HCT116 (cell line): Measurements from ENCODE around the gene KIAA0930.

Experiments used
- CEBPB ChIP-seq: IDR thresholded peaks from 2 replicates; pipeline ENCODE4 v1.6.1; 2012; ENCODE audit warnings: low read depth
- FOSL1 ChIP-seq: IDR thresholded peaks from 2 replicates; pipeline ENCODE4 v1.6.1; 2012; ENCODE audit warnings: low read depth
- POLR2A ChIP-seq: IDR thresholded peaks from 2 replicates; pipeline ENCODE4 v1.7.0; 2011; ENCODE audit warnings: borderline replicate concordance; ENCODE audit not compliant: insufficient read depth, insufficient read length; ENCODE audit errors: extremely low read depth
- POLR2AphosphoS5 ChIP-seq: IDR thresholded peaks from 2 replicates; pipeline ENCODE4 v1.6.1; 2011; ENCODE audit warnings: mild to moderate bottlenecking, low read depth, low read length, moderate library complexity
- SIN3A ChIP-seq: IDR thresholded peaks from 2 replicates; pipeline ENCODE4 v1.6.1; 2012; ENCODE audit warnings: low read depth
- ZNF274 ChIP-seq: fragments of 200-500 bp; sonication (Bioruptor generic); IDR thresholded peaks from 2 replicates; pipeline ENCODE4 v1.6.1; 2014; ENCODE audit warnings: mild to moderate bottlenecking, low read depth, low read length, inconsistent platforms
- TF ChIP-seq, protein P1 (sequence below): IDR thresholded peaks from 2 replicates; pipeline ENCODE4 v1.6.1; 2012; ENCODE audit warnings: low read depth
- TF ChIP-seq, protein P2 (sequence below), 3 experiments: fragments of 200-600 bp in 1 of 3; sonication (generic) in 1 of 3; IDR thresholded peaks in 2 of 3; conservative IDR thresholded peaks in 1 of 3; 2 replicates each; pipeline ENCODE4 v1.5.1; 2012 to 2017; ENCODE audit warnings: low read depth in 2 of 3, low read length in 2 of 3, antibody characterized with exemption in 1 of 3, borderline replicate concordance in 1 of 3, control low read depth in 1 of 3, mild to moderate bottlenecking in 1 of 3, mixed read lengths in 1 of 3, mixed run types in 1 of 3, moderate library complexity in 1 of 3; ENCODE audit not compliant: insufficient read depth in 1 of 3
- TF ChIP-seq, protein P3 (sequence below): IDR thresholded peaks from 2 replicates; pipeline ENCODE4 v1.6.1; 2011; ENCODE audit warnings: mild to moderate bottlenecking, low read length, moderate library complexity; ENCODE audit not compliant: insufficient replicate concordance; ENCODE audit errors: extremely low read depth

DNA sequence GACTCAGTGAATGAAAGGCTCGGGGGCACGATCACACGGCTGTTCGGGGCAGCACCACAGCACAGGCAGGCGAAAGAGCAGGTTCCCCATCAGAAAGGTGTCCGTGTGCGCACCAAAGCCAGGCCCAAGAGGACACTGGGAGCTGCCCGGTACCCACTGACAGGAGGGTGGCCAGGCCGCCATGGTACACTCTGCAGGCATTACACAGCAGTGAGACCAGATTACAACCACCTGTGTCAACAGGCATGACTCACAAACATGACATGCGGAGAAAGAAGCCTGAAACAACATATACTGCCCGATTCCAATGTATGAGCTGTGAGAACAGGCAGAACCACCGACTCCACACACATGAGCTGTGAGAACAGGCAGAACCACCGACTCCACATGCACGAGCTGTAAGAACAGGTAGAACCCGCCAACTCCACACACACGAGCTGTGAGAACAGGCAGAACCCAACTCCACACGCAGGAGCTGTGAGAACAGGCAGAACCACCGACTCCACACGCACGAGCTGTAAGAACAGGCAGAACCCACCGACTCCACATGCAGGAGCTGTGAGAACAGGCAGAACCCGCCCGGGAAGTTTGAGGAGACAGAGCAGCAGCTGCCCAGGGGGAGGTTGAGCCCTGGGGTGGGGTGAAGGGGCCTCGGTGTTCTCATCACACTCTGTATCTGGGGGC lies 32.6 kb downstream of the KIAA0930 start:
- TF ChIP-seq, protein P1, sequence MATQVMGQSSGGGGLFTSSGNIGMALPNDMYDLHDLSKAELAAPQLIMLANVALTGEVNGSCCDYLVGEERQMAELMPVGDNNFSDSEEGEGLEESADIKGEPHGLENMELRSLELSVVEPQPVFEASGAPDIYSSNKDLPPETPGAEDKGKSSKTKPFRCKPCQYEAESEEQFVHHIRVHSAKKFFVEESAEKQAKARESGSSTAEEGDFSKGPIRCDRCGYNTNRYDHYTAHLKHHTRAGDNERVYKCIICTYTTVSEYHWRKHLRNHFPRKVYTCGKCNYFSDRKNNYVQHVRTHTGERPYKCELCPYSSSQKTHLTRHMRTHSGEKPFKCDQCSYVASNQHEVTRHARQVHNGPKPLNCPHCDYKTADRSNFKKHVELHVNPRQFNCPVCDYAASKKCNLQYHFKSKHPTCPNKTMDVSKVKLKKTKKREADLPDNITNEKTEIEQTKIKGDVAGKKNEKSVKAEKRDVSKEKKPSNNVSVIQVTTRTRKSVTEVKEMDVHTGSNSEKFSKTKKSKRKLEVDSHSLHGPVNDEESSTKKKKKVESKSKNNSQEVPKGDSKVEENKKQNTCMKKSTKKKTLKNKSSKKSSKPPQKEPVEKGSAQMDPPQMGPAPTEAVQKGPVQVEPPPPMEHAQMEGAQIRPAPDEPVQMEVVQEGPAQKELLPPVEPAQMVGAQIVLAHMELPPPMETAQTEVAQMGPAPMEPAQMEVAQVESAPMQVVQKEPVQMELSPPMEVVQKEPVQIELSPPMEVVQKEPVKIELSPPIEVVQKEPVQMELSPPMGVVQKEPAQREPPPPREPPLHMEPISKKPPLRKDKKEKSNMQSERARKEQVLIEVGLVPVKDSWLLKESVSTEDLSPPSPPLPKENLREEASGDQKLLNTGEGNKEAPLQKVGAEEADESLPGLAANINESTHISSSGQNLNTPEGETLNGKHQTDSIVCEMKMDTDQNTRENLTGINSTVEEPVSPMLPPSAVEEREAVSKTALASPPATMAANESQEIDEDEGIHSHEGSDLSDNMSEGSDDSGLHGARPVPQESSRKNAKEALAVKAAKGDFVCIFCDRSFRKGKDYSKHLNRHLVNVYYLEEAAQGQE = no peak
- no peak for TF ChIP-seq SIN3A
- TF ChIP-seq, protein P2, sequence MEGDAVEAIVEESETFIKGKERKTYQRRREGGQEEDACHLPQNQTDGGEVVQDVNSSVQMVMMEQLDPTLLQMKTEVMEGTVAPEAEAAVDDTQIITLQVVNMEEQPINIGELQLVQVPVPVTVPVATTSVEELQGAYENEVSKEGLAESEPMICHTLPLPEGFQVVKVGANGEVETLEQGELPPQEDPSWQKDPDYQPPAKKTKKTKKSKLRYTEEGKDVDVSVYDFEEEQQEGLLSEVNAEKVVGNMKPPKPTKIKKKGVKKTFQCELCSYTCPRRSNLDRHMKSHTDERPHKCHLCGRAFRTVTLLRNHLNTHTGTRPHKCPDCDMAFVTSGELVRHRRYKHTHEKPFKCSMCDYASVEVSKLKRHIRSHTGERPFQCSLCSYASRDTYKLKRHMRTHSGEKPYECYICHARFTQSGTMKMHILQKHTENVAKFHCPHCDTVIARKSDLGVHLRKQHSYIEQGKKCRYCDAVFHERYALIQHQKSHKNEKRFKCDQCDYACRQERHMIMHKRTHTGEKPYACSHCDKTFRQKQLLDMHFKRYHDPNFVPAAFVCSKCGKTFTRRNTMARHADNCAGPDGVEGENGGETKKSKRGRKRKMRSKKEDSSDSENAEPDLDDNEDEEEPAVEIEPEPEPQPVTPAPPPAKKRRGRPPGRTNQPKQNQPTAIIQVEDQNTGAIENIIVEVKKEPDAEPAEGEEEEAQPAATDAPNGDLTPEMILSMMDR (IDR thresholded peaks at IDR 0.05 in 2 of 3, conservative IDR thresholded peaks at IDR 0.05 in 1 of 3; ENCODE audit: borderline replicate concordance in 1 of 3, insufficient read depth in 1 of 3, low read depth in 2 of 3, low read length in 2 of 3) = no peak
- TF ChIP-seq ZNF274 = no peak
- no peak for TF ChIP-seq POLR2A
- TF ChIP-seq CEBPB = no peak
- TF ChIP-seq, protein P3, sequence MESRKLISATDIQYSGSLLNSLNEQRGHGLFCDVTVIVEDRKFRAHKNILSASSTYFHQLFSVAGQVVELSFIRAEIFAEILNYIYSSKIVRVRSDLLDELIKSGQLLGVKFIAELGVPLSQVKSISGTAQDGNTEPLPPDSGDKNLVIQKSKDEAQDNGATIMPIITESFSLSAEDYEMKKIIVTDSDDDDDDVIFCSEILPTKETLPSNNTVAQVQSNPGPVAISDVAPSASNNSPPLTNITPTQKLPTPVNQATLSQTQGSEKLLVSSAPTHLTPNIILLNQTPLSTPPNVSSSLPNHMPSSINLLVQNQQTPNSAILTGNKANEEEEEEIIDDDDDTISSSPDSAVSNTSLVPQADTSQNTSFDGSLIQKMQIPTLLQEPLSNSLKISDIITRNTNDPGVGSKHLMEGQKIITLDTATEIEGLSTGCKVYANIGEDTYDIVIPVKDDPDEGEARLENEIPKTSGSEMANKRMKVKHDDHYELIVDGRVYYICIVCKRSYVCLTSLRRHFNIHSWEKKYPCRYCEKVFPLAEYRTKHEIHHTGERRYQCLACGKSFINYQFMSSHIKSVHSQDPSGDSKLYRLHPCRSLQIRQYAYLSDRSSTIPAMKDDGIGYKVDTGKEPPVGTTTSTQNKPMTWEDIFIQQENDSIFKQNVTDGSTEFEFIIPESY = no peak
- no peak for TF ChIP-seq POLR2AphosphoS5
- TF ChIP-seq FOSL1 = no peak
